ENCODE measurements around the gene VMP1.

The VMP1 gene

GRCh38 chr17:59796785-59797205, 89.3 kb downstream of the VMP1 start:
- TF ChIP-seq SPI1 (IDR thresholded peaks at IDR 0.05; ENCODE audit: borderline replicate concordance, low read depth) (no peak), REST (IDR thresholded peaks at IDR 0.05; ENCODE audit: insufficient replicate concordance, low read depth) (no peak), GABPA (IDR thresholded peaks at IDR 0.05; ENCODE audit: low read depth) (no peak), CTCF (IDR thresholded peaks at IDR 0.05; ENCODE audit: insufficient read depth, low read length) (no peak), POLR2AphosphoS5 (IDR thresholded peaks at IDR 0.05; ENCODE audit: low read depth) (no peak)
- no peak overlapping the region for H3K27ac ChIP-seq (replicated peaks)

GRCh38 chr17:59798111-59798510, 90.7 kb downstream of the VMP1 start:
- Histone ChIP-seq H3K4me3 (replicated peaks; ENCODE audit: insufficient read depth, low read length) (no peak overlapping the region), H3K27ac (replicated peaks) (no peak overlapping the region), H3K27me3 (ENCODE audit: insufficient read depth, poor library complexity, severe bottlenecking) (no peaks in the 10 kb centered on the region)
- no peak for DNase-seq (ENCODE audit: low read depth in 1 of 2, low spot score in 1 of 2)
- TF ChIP-seq GABPA (IDR thresholded peaks at IDR 0.05; ENCODE audit: low read depth) (no peak), CTCF (IDR thresholded peaks at IDR 0.05; ENCODE audit: insufficient read depth, low read length) (no peak), POLR2AphosphoS5 (IDR thresholded peaks at IDR 0.05; ENCODE audit: low read depth) (no peak), REST (IDR thresholded peaks at IDR 0.05; ENCODE audit: insufficient replicate concordance, low read depth) (no peak), SPI1 (IDR thresholded peaks at IDR 0.05; ENCODE audit: borderline replicate concordance, low read depth) (no peak)

More at GRCh38 chr17:59796785-59797205, 89.3 kb downstream of the VMP1 start:
- no peaks in the 10 kb centered on the region for H3K27me3 ChIP-seq (ENCODE audit: insufficient read depth, poor library complexity, severe bottlenecking)
- no peak for DNase-seq (ENCODE audit: low read depth in 1 of 2, low spot score in 1 of 2)
- no peak overlapping the region for H3K4me3 ChIP-seq (replicated peaks; ENCODE audit: insufficient read depth, low read length)

- no peak for TF ChIP-seq REST (IDR thresholded peaks at IDR 0.05; ENCODE audit: insufficient replicate concordance, low read depth)
- H3K27ac ChIP-seq (replicated peaks) = no peak overlapping the region
- no peaks in the 10 kb centered on the region for H3K27me3 ChIP-seq (ENCODE audit: insufficient read depth, poor library complexity, severe bottlenecking)
Measured at GRCh38 chr17:59800530-59800942, 93.1 kb downstream of the VMP1 start.

GRCh38 chr17:59802160-59802559, 94.7 kb downstream of the VMP1 start:
- H3K27ac ChIP-seq (replicated peaks) = no peak overlapping the region
- DNase-seq (ENCODE audit: low read depth in 1 of 2, low spot score in 1 of 2) = no peak
- no peak overlapping the region for H3K4me3 ChIP-seq (replicated peaks; ENCODE audit: insufficient read depth, low read length)
- no peak for TF ChIP-seq SPI1 (IDR thresholded peaks at IDR 0.05; ENCODE audit: borderline replicate concordance, low read depth)
- no peak for TF ChIP-seq CTCF (IDR thresholded peaks at IDR 0.05; ENCODE audit: insufficient read depth, low read length)
- TF ChIP-seq POLR2AphosphoS5 (IDR thresholded peaks at IDR 0.05; ENCODE audit: low read depth) = no peak
- no peaks in the 10 kb centered on the region for H3K27me3 ChIP-seq (ENCODE audit: insufficient read depth, poor library complexity, severe bottlenecking)

More at GRCh38 chr17:59800530-59800942, 93.1 kb downstream of the VMP1 start:
- no peak overlapping the region for H3K4me3 ChIP-seq (replicated peaks; ENCODE audit: insufficient read depth, low read length)
- no peak for DNase-seq (ENCODE audit: low read depth in 1 of 2, low spot score in 1 of 2)
